LNCAP (cell line): ENCODE data around the gene ARID1B.

Experiments used
- TF ChIP-seq, protein P1 (sequence below): fragments of 450-650 bp; IDR thresholded peaks from 2 replicates; pipeline ENCODE4 v1.5.1; 2017; ENCODE audit warnings: mild to moderate bottlenecking

Gene ARID1B

DNA sequence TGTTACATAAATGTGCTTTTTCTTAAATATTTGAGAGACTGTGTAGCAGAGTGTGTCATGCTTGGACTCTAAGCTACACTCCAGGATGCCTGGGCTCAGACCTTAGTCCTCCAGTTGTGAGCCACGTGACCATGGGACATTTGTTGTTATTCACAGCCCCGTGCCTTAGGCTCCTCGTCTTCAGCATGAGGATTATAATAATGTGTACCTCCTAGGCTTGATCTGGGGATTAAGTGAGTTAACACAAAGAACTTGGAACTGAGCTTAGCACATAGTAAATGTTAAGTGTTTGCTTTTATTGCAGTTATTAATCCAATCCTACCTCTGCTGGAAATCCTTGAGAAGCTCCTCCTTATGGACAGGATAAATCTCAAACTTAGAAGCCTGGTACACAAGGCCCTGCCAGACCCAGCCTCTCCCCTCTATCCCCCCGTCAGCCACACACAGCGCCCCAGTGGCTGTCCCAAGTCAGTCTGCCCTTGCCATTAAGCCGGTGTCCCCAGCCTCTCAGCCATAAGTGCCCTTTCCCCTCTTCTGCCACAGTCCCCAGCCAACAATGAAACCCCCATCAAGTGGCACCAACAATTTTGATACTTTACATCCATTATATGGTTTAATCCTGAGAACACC, 368.6 kb downstream of the ARID1B start:
- TF ChIP-seq, protein P1, sequence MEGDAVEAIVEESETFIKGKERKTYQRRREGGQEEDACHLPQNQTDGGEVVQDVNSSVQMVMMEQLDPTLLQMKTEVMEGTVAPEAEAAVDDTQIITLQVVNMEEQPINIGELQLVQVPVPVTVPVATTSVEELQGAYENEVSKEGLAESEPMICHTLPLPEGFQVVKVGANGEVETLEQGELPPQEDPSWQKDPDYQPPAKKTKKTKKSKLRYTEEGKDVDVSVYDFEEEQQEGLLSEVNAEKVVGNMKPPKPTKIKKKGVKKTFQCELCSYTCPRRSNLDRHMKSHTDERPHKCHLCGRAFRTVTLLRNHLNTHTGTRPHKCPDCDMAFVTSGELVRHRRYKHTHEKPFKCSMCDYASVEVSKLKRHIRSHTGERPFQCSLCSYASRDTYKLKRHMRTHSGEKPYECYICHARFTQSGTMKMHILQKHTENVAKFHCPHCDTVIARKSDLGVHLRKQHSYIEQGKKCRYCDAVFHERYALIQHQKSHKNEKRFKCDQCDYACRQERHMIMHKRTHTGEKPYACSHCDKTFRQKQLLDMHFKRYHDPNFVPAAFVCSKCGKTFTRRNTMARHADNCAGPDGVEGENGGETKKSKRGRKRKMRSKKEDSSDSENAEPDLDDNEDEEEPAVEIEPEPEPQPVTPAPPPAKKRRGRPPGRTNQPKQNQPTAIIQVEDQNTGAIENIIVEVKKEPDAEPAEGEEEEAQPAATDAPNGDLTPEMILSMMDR = no peak

DNA sequence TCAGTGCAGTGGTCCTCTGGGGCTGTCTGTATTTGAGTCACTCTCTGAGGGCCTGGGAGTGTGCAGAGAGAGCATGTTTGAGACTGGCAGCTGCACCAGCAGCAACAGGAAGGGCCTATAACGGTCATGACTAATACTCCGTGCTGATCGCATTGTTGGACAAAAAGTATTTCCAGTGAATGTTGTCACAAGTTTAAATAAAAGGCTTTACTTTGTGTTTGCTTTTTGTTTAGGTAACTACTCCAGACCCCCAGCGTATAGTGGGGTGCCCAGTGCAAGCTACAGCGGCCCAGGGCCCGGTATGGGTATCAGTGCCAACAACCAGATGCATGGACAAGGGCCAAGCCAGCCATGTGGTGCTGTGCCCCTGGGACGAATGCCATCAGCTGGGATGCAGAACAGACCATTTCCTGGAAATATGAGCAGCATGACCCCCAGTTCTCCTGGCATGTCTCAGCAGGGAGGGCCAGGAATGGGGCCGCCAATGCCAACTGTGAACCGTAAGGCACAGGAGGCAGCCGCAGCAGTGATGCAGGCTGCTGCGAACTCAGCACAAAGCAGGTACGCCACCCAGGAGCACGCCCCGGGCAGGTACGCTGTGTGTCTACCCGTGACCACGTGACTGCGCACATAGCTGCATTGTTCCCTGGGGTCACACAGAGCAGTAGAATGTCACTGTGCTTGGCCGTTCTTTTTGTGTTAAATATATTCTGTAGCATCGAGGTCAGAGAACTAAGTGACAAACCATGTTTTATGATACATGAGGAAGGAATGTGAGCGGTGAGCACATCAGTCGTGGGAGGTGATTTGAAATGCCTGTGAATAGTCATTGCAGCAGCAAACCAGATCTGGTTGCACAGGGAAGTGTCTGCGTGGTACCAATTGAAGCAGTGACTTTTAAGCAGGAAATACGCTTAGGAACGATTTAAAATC, 371.5 kb downstream of the ARID1B start:
- TF ChIP-seq, protein P1 = no peak

DNA sequence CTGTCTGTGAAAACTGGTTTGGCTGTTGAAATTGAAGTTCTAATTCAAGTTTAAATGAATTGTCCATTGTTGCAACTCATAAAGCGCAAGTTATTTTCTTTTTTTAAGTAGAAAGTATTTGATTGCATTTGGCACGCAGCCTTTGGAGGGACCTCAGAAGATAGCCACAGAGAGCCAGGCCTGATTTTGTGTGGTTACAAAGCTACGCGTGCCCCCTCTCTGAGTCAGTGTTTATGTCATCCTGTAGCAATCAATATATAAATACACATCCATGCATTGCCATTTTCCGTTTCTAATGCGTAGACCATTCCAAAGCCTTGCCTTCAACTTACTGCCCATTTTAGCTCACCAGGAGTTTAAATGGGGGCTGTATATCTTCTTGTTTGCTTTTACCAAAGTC, 372.9 kb downstream of the ARID1B start:
- TF ChIP-seq, protein P1 = no peak

DNA sequence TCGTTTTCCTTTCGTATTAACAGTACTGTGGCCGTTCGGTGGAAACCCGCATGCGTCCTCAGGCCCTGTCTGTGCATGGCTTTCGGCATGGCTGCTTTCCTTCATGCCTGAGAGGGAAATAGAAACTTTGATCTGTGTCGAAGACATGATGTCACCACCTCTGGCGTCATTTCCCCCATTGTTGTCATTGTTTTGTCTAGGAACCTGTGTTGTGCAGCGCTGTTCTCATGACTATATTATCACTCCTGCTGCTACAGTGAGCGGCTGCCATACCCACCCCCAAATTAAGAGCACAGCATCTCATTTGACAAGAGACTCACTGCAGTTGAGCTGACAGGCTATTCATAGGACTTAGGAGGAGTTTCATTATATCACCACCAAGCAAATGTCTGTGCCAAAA, 373.9 kb downstream of the ARID1B start:
- TF ChIP-seq, protein P1 = no peak

DNA sequence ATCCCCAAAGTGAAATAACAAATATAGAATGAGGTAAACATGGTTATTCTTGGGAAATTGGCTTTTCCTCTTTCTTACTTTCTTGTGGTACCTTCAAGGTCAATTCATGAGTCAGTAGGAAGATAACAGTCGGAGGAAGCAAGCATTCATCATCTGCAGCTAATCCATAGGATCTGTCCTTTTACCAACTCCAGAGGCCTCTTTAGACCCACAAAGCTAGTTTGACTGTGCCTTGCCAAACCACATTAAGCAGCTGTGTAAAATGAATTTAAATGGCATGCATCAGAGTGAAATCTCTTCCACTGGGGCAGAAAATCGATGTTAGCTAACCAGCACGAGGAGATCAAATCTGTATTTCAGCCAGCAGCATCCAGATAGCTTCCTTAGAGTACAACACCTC, 374.8 kb downstream of the ARID1B start:
- TF ChIP-seq, protein P1 = no peak

DNA sequence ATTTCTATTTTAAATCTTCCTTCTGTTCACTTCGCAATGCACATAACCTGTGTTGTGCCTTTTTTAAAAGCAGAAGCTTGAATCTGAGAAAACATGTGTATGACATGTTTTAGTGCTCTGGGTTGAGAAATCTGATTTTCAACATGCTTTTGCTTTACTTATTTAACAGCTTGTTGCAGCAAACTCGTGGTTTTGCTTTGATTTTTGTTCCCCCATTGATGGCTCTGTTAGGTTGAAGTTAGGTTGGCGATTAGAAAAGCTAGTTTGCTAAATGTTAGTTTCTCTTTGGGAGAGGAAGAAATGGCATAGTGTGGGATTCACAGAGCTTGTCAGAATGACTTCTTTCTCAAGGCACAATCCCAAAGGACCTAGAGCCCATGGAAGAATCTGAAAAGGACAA, 375.4 kb downstream of the ARID1B start:
- TF ChIP-seq, protein P1 = no peak

DNA sequence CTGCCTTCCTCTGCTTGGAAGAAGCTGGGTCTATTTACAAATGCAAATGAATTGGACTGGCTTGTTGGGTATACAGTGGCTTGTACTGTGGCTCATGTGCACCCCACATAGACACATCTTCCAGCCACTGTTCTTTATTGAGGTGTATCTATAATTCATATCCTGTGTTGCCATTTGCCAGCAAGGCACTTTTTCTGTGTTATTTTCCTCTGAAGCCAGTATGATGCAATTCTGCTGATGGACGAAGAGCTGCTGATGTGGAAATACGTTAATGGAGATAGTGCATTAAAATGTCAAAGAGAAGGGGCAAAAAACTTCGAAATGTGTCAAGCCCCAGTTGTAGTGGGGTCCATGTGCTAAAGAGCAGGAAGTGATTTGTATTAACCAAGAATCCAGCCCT, 378.6 kb downstream of the ARID1B start:
- TF ChIP-seq, protein P1 = no peak
